ENCODE data around the gene ZNF236. TPM values are rescaled to one million over a fixed set of nuclear protein-coding genes. Genes with fewer than 3 reads are reported as not detected.

The ZNF236 gene
- total RNA-seq, 2 experiments from 2014 or later, result 13.7 to 25.7 TPM

DNA sequence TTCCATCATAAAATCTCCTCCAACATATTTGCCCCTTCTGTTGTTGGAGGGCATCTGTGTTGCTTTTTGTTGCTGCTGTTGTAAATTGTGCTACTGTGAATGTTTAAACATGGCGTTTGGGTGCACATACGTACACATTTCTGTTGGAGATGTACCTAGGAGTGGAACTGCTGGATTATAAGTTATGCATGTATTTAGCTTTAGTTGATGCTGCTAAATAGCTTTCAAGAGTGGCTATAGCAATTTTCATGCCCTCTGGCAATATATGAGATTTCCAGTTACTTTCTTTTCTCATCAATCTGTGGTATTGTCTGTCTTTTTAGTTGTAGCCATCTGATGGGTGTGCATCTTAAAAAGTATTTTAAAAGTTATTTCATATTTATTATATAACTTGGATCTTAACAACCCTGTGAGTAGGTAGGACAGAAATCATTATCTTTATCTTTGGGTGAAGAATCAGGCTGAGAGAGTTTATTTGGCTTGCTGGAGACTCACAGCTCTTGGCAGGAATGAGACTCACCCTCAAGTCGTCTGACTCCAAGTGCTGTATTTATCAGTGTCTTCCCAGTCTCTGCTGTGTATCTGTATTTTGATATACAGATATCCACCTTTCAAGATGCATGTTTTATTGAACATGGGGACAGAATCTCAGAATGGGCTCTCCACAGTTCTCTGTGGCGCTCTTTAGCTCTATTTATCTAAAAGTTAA is 16.9 kb downstream of the ZNF236 start:
- intact Hi-C loops (cut with DNase I, micrococcal nuclease), result no loop called here
- ChIA-PET CTCF (interaction anchor here (1.2 kb wide), 1 partner anchor 36 kb away, joined by 4 read pairs; no protein-coding TSS in a partner anchor), POLR2A (interaction anchor here (0.6 kb wide), 1 partner anchor 812 kb away, joined by 4 read pairs; no protein-coding TSS in a partner anchor)
- H3K9me3 Mint-ChIP-seq (ENCODE audit: low read depth), result no peaks in the 10 kb centered on the region
- DNase-seq (no peak), ATAC-seq (no peak)
- H3K27me3 Mint-ChIP-seq, result no peaks in the 10 kb centered on the region
- no peak overlapping the region for H3K4me3 Mint-ChIP-seq
- peaks cover 35% of the 10 kb centered on the region for H3K4me1 Mint-ChIP-seq
- no peaks in the 10 kb centered on the region for H3K36me3 Mint-ChIP-seq (ENCODE audit: low read depth)
- no peak overlapping the region for H3K27ac Mint-ChIP-seq

DNA sequence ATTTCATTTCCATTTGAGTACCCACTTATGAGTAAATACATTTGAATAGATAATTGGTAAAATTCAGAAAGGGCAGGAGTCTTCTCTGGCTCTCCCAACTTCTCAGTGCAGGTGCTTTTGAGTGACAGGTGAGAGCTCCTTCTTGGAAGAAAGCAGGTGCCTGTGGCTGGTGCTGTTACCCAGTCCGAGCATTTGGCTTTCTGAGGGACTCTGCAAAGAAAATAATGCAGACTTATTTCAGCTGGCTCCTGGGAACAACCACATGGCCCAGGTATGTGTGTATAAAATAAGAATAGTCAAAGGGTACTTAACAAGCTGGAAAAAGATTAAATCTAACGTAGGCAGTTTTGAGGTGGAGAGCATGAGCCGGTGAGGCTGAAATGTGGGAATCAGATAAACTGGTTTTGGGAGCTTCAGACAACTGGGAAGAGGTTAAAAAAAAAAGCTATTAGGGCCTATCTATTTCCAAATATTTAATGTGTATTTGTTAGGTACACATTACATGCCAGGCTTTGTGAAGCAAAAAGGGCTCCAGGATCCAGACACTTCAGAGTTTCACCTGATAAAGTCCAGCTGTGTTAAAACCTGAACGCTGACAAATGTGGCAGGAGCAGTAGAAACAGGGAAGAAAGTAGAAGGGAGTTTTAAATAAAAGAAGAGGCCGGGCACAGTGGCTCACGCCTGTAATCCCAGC is 20.6 kb downstream of the ZNF236 start:
- intact Hi-C loops (cut with DNase I, micrococcal nuclease), result no loop called here
- no peaks in the 10 kb centered on the region for H3K9me3 Mint-ChIP-seq (ENCODE audit: low read depth)
- H3K4me3 Mint-ChIP-seq, result no peak overlapping the region
- POLR2A ChIA-PET, result no interaction called here
- H3K4me1 Mint-ChIP-seq, result peaks cover 19% of the 10 kb centered on the region
- no peak overlapping the region for H3K27ac Mint-ChIP-seq
- no peak for ATAC-seq
- no peak for DNase-seq
- CTCF ChIA-PET, result interaction anchor here (1.1 kb wide), 1 partner anchor 14 kb away, joined by 4 read pairs; no protein-coding TSS in a partner anchor
- no peaks in the 10 kb centered on the region for H3K27me3 Mint-ChIP-seq
- no peaks in the 10 kb centered on the region for H3K36me3 Mint-ChIP-seq (ENCODE audit: low read depth)

DNA sequence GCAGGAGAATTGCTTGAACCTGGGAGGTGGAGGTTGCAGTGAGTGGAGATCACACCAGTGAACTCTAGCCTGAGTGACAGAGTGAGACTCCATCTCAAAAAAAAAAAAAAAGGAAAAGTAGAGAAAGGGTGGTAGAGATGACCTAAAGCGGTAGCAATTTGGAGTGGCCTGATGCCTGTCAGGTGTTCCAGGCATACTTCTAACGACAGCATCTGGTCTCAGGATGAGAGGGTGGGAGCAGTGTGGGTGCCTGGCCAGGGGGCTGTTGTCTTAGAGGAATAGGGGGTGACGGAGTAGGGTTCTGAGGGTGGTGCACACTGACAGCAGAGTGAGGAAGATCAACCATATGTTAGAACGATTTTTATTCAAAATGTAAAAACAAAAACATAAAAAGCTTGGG is 21.8 kb downstream of the ZNF236 start:
- Mint-ChIP-seq H3K27ac (no peak overlapping the region), H3K36me3 (ENCODE audit: low read depth) (no peaks in the 10 kb centered on the region), H3K4me1 (peaks cover 14% of the 10 kb centered on the region), H3K4me3 (no peak overlapping the region), H3K9me3 (ENCODE audit: low read depth) (no peaks in the 10 kb centered on the region), H3K27me3 (no peaks in the 10 kb centered on the region)
- ATAC-seq (no peak), DNase-seq (no peak)
- intact Hi-C loops (cut with DNase I, micrococcal nuclease), result no loop called here
- CTCF ChIA-PET, result interaction anchor here (0.6 to 1.6 kb wide), 5 partner anchors 10 to 103 kb away, joined by 3 to 11 read pairs (median 3); no protein-coding TSS in a partner anchor
- POLR2A ChIA-PET, result interaction anchor here (0.6 kb wide), 1 partner anchor 27 kb away, joined by 5 read pairs; no protein-coding TSS in a partner anchor

DNA sequence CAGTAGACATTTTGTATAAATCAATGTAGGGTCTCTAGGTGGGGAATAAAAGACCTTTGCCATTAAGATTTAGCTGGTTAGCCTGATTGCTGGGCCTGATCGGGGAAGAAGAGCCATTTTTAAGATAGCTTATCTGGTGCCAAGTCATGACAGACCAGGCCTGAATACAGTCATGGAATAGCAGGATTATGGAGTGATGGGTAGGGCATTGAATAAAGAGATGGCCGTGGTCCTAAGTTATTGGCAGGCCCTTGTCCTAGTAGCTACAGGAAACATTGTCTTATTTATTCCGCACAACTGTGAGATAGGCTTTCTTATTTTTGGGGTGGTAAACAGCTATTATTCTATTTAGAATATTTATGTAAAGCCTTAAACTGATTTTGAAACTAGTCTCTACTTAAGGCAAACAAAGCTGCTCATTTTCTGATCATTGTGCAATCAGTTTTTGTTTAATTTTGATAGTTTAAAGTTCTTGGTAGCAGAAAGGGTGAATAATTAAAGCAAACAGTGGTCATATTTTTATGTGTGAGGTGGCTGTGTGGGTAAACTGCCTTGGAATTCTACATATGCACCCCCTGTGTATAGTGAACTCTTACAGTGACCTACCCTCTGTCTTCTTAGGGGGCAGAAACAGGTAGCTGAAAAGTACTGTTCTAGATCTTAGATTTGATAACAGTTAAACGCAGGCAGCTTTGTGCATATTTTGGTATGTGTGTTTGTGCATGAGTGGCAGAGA is 22.6 kb downstream of the ZNF236 start:
- H3K9me3 Mint-ChIP-seq (ENCODE audit: low read depth), result no peaks in the 10 kb centered on the region
- H3K27me3 Mint-ChIP-seq, result no peaks in the 10 kb centered on the region
- ChIA-PET POLR2A (interaction anchor here (0.6 kb wide), 1 partner anchor 28 kb away, joined by 5 read pairs; no protein-coding TSS in a partner anchor), CTCF (interaction anchor here (0.6 to 1.6 kb wide), 7 partner anchors 9 to 102 kb away, joined by 3 to 11 read pairs (median 3); no protein-coding TSS in a partner anchor)
- no peak overlapping the region for H3K27ac Mint-ChIP-seq
- H3K4me1 Mint-ChIP-seq, result peaks cover 21% of the 10 kb centered on the region
- no peak for DNase-seq
- peaks cover 2% of the 10 kb centered on the region for H3K36me3 Mint-ChIP-seq (ENCODE audit: low read depth)
- intact Hi-C loops (cut with DNase I, micrococcal nuclease), result no loop called here
- no peak overlapping the region for H3K4me3 Mint-ChIP-seq
- ATAC-seq, result no peak

DNA sequence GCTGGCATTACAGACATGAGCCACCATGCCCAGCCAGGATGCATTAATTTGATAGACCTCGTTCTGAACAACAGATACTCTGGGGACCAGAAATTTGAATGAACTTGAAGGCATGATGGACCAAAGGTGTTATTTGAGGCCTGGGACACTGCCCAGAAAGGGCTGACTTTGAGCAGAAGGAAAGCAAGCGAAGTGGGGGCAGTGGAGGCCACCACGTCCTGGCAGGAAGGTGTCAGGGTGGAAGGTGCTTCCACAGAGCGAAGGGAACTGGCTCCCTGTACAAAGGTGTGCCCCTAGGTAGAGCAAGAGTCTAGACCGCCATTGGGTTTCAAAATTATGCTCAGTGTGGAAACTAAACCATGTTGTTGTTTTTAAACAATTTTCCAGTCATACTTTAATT is 23.9 kb downstream of the ZNF236 start:
- ChIA-PET POLR2A (no interaction called here), CTCF (no interaction called here)
- H3K4me3 Mint-ChIP-seq, result no peak overlapping the region
- ATAC-seq (no peak), DNase-seq (no peak)
- peaks cover 22% of the 10 kb centered on the region for H3K4me1 Mint-ChIP-seq
- intact Hi-C loops (cut with DNase I, micrococcal nuclease), result no loop called here
- no peaks in the 10 kb centered on the region for H3K9me3 Mint-ChIP-seq (ENCODE audit: low read depth)
- no peak overlapping the region for H3K27ac Mint-ChIP-seq
- peaks cover 4% of the 10 kb centered on the region for H3K36me3 Mint-ChIP-seq (ENCODE audit: low read depth)
- H3K27me3 Mint-ChIP-seq, result no peaks in the 10 kb centered on the region

DNA sequence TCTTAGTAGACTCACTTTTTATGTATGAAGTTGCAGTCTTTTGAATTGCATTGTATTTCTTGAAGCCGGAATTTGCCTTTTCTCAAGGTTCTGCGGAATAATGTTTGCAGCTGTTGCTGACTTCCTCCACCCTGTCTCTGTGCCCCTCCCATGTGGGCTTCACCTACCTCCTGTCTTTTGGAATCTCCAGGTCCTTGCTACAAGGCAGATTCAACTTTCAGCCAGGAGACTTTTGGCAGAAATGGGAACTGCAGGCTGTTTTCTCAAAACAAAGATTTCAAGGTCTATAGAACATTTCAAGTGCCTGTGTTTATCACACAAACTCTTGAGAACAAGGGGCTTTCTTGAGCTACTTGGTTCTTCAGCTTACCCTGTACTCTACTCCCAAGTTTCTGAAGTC is 25.6 kb downstream of the ZNF236 start:
- H3K9me3 Mint-ChIP-seq (ENCODE audit: low read depth), result no peaks in the 10 kb centered on the region
- ATAC-seq (no peak), DNase-seq (no peak)
- H3K27ac Mint-ChIP-seq, result no peak overlapping the region
- intact Hi-C loops (cut with DNase I, micrococcal nuclease), result no loop called here
- peaks cover 21% of the 10 kb centered on the region for H3K4me1 Mint-ChIP-seq
- no peak overlapping the region for H3K4me3 Mint-ChIP-seq
- POLR2A ChIA-PET, result no interaction called here
- peaks cover 20% of the 10 kb centered on the region for H3K36me3 Mint-ChIP-seq (ENCODE audit: low read depth)
- CTCF ChIA-PET, result interaction anchor here (1.5 to 2.2 kb wide), 2 partner anchors 13 to 18 kb away, joined by 3 to 9 read pairs; no protein-coding TSS in a partner anchor
- no peaks in the 10 kb centered on the region for H3K27me3 Mint-ChIP-seq

DNA sequence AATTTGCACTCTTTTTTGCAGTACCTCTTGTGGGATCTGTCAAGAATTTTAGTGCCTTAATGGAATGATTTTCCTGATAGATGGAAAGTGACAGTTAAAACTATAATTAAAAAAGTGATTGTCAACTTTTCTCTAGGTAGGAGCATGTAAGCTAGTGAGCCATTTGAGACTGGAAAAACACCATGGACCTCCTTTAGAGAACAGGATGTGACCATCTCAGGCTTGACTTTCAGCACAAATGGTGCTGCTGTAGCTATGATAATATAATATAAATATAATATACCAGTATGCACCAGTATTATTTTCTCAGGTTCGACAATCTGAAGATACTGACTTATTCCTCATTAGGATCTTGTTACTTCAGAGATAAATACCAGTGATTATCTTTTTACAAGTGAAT is 27.8 kb downstream of the ZNF236 start:
- H3K27me3 Mint-ChIP-seq, result no peaks in the 10 kb centered on the region
- ChIA-PET CTCF (interaction anchor here (0.7 to 1.0 kb wide), 2 partner anchors 12 to 48 kb away, joined by 3 read pairs; no protein-coding TSS in a partner anchor), POLR2A (no interaction called here)
- peaks cover 23% of the 10 kb centered on the region for H3K36me3 Mint-ChIP-seq (ENCODE audit: low read depth)
- H3K9me3 Mint-ChIP-seq (ENCODE audit: low read depth), result no peaks in the 10 kb centered on the region
- no peak overlapping the region for H3K4me3 Mint-ChIP-seq
- no peak overlapping the region for H3K27ac Mint-ChIP-seq
- no peak for DNase-seq
- H3K4me1 Mint-ChIP-seq, result peaks cover 13% of the 10 kb centered on the region
- no peak for ATAC-seq
- intact Hi-C loops (cut with DNase I, micrococcal nuclease), result no loop called here

DNA sequence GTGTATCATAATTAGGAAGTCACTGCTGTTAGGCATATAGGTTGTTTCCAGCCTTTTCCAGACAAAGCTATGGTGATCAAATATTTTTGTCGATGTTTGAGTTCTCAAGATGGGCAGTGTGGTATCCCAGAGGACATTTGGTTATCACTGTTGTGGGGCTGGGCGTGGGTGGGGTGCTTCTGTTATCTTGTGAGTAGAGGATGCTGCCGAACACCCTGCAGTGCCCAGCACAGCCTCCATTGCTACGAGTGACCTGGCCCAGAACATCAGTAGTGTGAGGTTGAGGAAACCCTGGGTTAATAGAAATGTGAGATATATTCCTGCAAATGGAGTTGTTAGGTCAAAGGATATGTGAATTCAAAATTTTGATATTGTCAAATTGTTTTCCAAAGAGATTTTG is 33.2 kb downstream of the ZNF236 start:
- CTCF ChIA-PET, result no interaction called here
- DNase-seq, result no peak
- Mint-ChIP-seq H3K27me3 (no peaks in the 10 kb centered on the region), H3K4me3 (no peak overlapping the region), H3K36me3 (ENCODE audit: low read depth) (peaks cover 41% of the 10 kb centered on the region), H3K27ac (no peak overlapping the region), H3K4me1 (peaks cover 29% of the 10 kb centered on the region), H3K9me3 (ENCODE audit: low read depth) (no peaks in the 10 kb centered on the region)
- intact Hi-C loops (cut with DNase I, micrococcal nuclease), result no loop called here
- no peak for ATAC-seq
- POLR2A ChIA-PET, result no interaction called here

DNA sequence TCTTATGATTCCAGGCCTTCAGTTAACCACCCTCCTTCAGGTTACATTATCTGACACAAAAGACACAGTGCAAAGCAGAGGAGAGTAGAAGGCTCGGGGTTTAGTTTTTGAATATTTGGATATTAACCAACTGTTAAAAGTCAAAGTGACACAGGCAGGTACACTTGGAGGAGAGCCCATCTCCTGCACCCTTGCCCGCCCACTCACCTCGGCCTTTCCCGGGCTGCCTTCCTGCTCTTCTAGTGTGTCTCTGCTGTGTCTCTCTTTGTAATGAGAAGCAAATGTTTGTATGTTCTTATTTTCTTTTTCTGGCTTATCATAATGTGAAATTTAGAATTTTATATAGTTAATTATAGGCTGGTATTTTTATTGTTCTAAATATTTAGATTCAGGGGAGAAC is 35.1 kb downstream of the ZNF236 start:
- Mint-ChIP-seq H3K4me1 (peaks cover 31% of the 10 kb centered on the region), H3K27me3 (no peaks in the 10 kb centered on the region), H3K9me3 (ENCODE audit: low read depth) (no peaks in the 10 kb centered on the region), H3K4me3 (no peak overlapping the region), H3K27ac (no peak overlapping the region), H3K36me3 (ENCODE audit: low read depth) (peaks cover 46% of the 10 kb centered on the region)
- ATAC-seq, result no peak
- ChIA-PET POLR2A (no interaction called here), CTCF (no interaction called here)
- no peak for DNase-seq
- intact Hi-C loops (cut with DNase I, micrococcal nuclease), result no loop called here

DNA sequence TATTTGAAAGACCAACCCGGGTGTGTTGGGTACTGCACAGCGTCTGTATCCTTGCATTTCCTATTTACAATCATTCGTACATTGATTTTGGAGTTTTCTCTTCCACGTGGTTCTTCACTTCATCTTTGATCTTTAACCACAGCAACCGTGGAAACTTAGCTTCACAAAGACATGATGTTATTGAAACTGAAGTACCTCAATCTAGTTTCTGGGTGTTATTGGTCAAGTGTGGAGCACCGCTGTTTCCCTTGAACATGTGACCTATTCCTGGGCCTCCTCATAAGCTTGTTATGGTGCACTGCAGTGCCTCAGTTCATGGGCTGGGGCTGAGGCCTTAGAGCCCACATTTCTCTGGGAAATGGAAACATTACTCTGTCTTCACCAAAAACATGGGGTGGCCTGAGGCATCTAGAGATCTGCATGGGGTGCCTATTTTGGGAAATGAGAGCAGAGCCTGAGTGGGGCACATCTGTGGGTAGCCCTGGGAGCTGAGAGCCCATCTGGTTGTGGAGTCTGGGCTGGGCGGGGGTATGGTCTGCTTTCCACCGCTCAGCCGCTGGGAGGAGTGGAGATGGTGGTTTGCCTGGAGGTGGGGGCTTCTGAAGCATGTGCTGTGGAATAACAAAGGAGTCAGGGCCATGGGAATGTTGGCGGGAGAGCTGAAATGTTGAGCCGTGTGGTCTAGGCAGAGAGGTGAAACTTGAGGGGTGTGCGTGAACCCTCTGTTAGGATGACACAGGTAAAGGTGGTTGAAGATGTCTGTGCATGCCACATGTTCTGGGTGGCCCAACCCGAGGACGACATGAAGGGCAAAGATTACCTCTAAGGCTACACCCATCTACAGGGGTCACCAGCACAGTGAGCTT is 37.4 kb downstream of the ZNF236 start:
- peak overlapping the region; percentile 41 for H3K4me3 Mint-ChIP-seq
- intact Hi-C loops (cut with DNase I, micrococcal nuclease), result loop anchor here in 1 of 2 experiments (1.0 to 2.0 kb wide), 4 partner anchors 25 to 484 kb away; partner anchors contain the start of gene ZNF236
- H3K9me3 Mint-ChIP-seq (ENCODE audit: low read depth), result no peaks in the 10 kb centered on the region
- CTCF ChIA-PET, result interaction anchor here (0.6 to 2.2 kb wide), 6 partner anchors 12 to 394 kb away, joined by 3 to 9 read pairs (median 6); no protein-coding TSS in a partner anchor
- no peaks in the 10 kb centered on the region for H3K27me3 Mint-ChIP-seq
- peaks cover 49% of the 10 kb centered on the region for H3K36me3 Mint-ChIP-seq (ENCODE audit: low read depth)
- H3K4me1 Mint-ChIP-seq, result peaks cover 31% of the 10 kb centered on the region
- DNase-seq (peak; percentile 63), ATAC-seq (peak; percentile 98)
- POLR2A ChIA-PET, result interaction anchor here (0.7 to 1.2 kb wide), 2 partner anchors 15 to 72 kb away, joined by 3 to 4 read pairs; no protein-coding TSS in a partner anchor
- peak overlapping the region; percentile 83 for H3K27ac Mint-ChIP-seq

Data from activated CD4-positive, alpha-beta T cell treated with anti-CD3 and anti-CD28 coated beads for 36 hours (primary cell).